ENCODE results near the gene MXD1. TPM values are rescaled to one million over a fixed set of nuclear protein-coding genes. Genes with fewer than 3 reads are reported as not detected.

Gene MXD1
- total RNA-seq, 2 donors from 2014 or later: 4.2 to 8.0 TPM

- Histone ChIP-seq H3K27ac (no peak overlapping the region), H3K4me1 (replicated peaks) (no peaks in the 10 kb centered on the region), H3K27me3 (replicated peaks; ENCODE audit: insufficient read depth) (no peaks in the 10 kb centered on the region), H3K4me3 (no peak overlapping the region), H3K9me3 (no peaks in the 10 kb centered on the region), H3K36me3 (no peaks in the 10 kb centered on the region)
- 89% methylated on average over 4 of the region's 4 CpGs for WGBS
- TF ChIP-seq POLR2AphosphoS5 (IDR thresholded peaks at IDR 0.05) (no peak), POLR2A (IDR thresholded peaks at IDR 0.05) (no peak), CTCF (IDR thresholded peaks at IDR 0.05) (no peak)
- DNase-seq (ENCODE audit: low spot score): no peak
- intact Hi-C loops (cut with DNase I): no loop called here
Measured at GRCh38 chr2:69986691-69987090, 71.8 kb downstream of the MXD1 start.

GRCh38 chr2:69988086-69988635 is 73.3 kb downstream of the MXD1 start:
- 96% methylated on average over 5 of the region's 5 CpGs for WGBS
- Histone ChIP-seq H3K27ac (no peak overlapping the region), H3K27me3 (replicated peaks; ENCODE audit: insufficient read depth) (no peaks in the 10 kb centered on the region), H3K36me3 (no peaks in the 10 kb centered on the region), H3K4me1 (replicated peaks) (no peaks in the 10 kb centered on the region), H3K4me3 (no peak overlapping the region), H3K9me3 (no peaks in the 10 kb centered on the region)
- DNase-seq (ENCODE audit: low spot score): no peak
- intact Hi-C loops (cut with DNase I): no loop called here
- TF ChIP-seq POLR2AphosphoS5 (IDR thresholded peaks at IDR 0.05): no peak

- Histone ChIP-seq H3K27ac (no peak overlapping the region), H3K4me3 (no peak overlapping the region), H3K4me1 (replicated peaks) (no peaks in the 10 kb centered on the region), H3K27me3 (replicated peaks; ENCODE audit: insufficient read depth) (no peaks in the 10 kb centered on the region), H3K36me3 (no peaks in the 10 kb centered on the region), H3K9me3 (no peaks in the 10 kb centered on the region)
- WGBS: 34% methylated on average over 3 of the region's 3 CpGs
- no peak for DNase-seq (ENCODE audit: low spot score)
- no peak for TF ChIP-seq CTCF (IDR thresholded peaks at IDR 0.05)
- TF ChIP-seq POLR2AphosphoS5 (IDR thresholded peaks at IDR 0.05): no peak
- TF ChIP-seq POLR2A (IDR thresholded peaks at IDR 0.05): no peak
- intact Hi-C loops (cut with DNase I): no loop called here
Measured at GRCh38 chr2:69989009-69989408, 74.1 kb downstream of the MXD1 start.

GRCh38 chr2:69989441-69990105 is 74.7 kb downstream of the MXD1 start:
- Histone ChIP-seq H3K9me3 (no peaks in the 10 kb centered on the region), H3K4me3 (no peak overlapping the region), H3K27ac (no peak overlapping the region), H3K36me3 (no peaks in the 10 kb centered on the region), H3K27me3 (replicated peaks; ENCODE audit: insufficient read depth) (no peaks in the 10 kb centered on the region), H3K4me1 (replicated peaks) (no peaks in the 10 kb centered on the region)
- TF ChIP-seq POLR2A (IDR thresholded peaks at IDR 0.05): no peak
- no peak for TF ChIP-seq POLR2AphosphoS5 (IDR thresholded peaks at IDR 0.05)
- TF ChIP-seq CTCF (IDR thresholded peaks at IDR 0.05): no peak
- DNase-seq (ENCODE audit: low spot score): no peak
- intact Hi-C loops (cut with DNase I): no loop called here
- WGBS: 66% methylated on average over 12 of the region's 12 CpGs

Small RNAs within 50 kb of the gene (small RNA-seq; reads per million reads assigned to genes)
- gene RPL23AP92: 0 reads per million in 2 donors

Other genes starting within 250 kb of the MXD1 start
- gene ANXA4, start 173.0 kb upstream of the MXD1 start, total RNA-seq: 10 to 100 TPM; 37.7 to 40.1 TPM
- gene GMCL1, start 85.4 kb upstream of the MXD1 start, total RNA-seq: 10 to 100 TPM; 16.4 to 23.6 TPM
- 10 to 100 TPM; 52.1 to 69.1 TPM for gene SNRNP27, start 21.2 kb upstream of the MXD1 start, total RNA-seq
- gene ASPRV1, start 46.5 kb downstream of the MXD1 start, total RNA-seq: 10 to 100 TPM in 1 of 2 donors, 1 to 10 TPM in 1; 2.6 to 10.3 TPM
- 100 to 1,000 TPM; 166 to 219 TPM for gene PCBP1, start 172.4 kb downstream of the MXD1 start, total RNA-seq

Measured in prostate gland (tissue), 2 donors.